ENCODE data around the gene YIPF2. TPM values are rescaled to one million over a fixed set of nuclear protein-coding genes. Genes with fewer than 3 reads are reported as not detected.

YIPF2 gene
- total RNA-seq, 1 experiment from 2014 or later, result 65.5 TPM

DNA sequence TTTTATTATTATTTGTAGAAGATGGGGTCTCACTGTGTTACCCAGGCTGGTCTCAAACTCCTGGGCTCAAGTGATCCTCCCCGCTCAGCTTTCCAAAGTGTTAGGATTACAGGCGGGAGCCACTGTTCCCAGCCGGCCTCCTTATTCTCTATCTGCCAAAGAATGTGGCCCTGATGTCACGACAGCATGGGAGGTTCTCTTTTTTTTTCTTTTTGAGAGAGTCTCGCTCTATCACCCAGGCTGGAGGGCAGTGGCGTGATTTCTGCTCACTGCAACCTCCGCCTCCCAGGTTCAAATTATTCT, 33.6 kb downstream of the YIPF2 start:
- no peak for DNase-seq (ENCODE audit: unreplicated experiment)
- H3K36me3 Mint-ChIP-seq (ENCODE audit: insufficient read depth, unreplicated experiment), result peaks cover 7% of the 10 kb centered on the region
- no peak overlapping the region for H3K27ac Mint-ChIP-seq (ENCODE audit: low read depth, unreplicated experiment)
- ChIA-PET CTCF (interaction anchor here (1.2 to 2.0 kb wide), 2 partner anchors 22 to 30 kb away, joined by 5 to 7 read pairs; no protein-coding TSS in a partner anchor), POLR2A (no interaction called here)
- BruUV-seq (replicated peaks), result no TSS peak
- H3K4me3 Mint-ChIP-seq (ENCODE audit: unreplicated experiment), result no peak overlapping the region
- H3K27me3 Mint-ChIP-seq (ENCODE audit: insufficient read depth, unreplicated experiment), result no peaks in the 10 kb centered on the region
- TF ChIP-seq, protein P1, sequence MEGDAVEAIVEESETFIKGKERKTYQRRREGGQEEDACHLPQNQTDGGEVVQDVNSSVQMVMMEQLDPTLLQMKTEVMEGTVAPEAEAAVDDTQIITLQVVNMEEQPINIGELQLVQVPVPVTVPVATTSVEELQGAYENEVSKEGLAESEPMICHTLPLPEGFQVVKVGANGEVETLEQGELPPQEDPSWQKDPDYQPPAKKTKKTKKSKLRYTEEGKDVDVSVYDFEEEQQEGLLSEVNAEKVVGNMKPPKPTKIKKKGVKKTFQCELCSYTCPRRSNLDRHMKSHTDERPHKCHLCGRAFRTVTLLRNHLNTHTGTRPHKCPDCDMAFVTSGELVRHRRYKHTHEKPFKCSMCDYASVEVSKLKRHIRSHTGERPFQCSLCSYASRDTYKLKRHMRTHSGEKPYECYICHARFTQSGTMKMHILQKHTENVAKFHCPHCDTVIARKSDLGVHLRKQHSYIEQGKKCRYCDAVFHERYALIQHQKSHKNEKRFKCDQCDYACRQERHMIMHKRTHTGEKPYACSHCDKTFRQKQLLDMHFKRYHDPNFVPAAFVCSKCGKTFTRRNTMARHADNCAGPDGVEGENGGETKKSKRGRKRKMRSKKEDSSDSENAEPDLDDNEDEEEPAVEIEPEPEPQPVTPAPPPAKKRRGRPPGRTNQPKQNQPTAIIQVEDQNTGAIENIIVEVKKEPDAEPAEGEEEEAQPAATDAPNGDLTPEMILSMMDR (IDR thresholded peaks at IDR 0.05; ENCODE audit: unreplicated experiment), result no peak
- peaks cover 18% of the 10 kb centered on the region for H3K4me1 Mint-ChIP-seq (ENCODE audit: insufficient read depth, unreplicated experiment)
- no peaks in the 10 kb centered on the region for H3K9me3 Mint-ChIP-seq (ENCODE audit: unreplicated experiment)
- intact Hi-C loops (cut with micrococcal nuclease), result no loop called here

DNA sequence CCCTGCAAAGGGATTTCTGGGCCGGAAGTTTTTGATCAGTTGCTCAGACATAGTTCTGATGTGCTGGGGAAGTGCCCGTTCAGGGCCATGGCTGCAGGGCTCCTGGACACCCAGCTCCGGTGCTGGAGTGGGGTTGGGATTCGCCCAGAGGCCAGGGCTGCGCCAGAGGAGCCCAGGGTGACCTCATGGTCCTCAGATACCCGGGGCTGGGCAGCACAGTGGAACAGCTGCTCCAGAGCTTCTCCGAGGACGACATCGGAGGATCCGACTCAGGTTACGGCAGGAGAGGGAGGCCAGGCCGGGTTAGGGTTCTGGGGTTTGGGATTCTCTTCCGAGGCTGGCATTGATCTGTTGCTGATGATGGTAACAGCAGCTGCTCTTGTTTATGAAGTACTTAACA, 36.2 kb downstream of the YIPF2 start:
- POLR2A ChIA-PET, result no interaction called here
- no peak overlapping the region for H3K4me3 Mint-ChIP-seq (ENCODE audit: unreplicated experiment)
- CTCF ChIA-PET, result interaction anchor here (0.9 to 1.0 kb wide), 2 partner anchors 20 to 45 kb away, joined by 4 to 8 read pairs; no protein-coding TSS in a partner anchor
- TF ChIP-seq, protein P1 (IDR thresholded peaks at IDR 0.05; ENCODE audit: unreplicated experiment), result no peak
- no peak overlapping the region for H3K27ac Mint-ChIP-seq (ENCODE audit: low read depth, unreplicated experiment)
- no peaks in the 10 kb centered on the region for H3K36me3 Mint-ChIP-seq (ENCODE audit: insufficient read depth, unreplicated experiment)
- no TSS peak for BruUV-seq (replicated peaks)
- DNase-seq (ENCODE audit: unreplicated experiment), result no peak
- no peaks in the 10 kb centered on the region for H3K9me3 Mint-ChIP-seq (ENCODE audit: unreplicated experiment)
- intact Hi-C loops (cut with micrococcal nuclease), result no loop called here
- H3K4me1 Mint-ChIP-seq (ENCODE audit: insufficient read depth, unreplicated experiment), result peaks cover 14% of the 10 kb centered on the region
- H3K27me3 Mint-ChIP-seq (ENCODE audit: insufficient read depth, unreplicated experiment), result no peaks in the 10 kb centered on the region

DNA sequence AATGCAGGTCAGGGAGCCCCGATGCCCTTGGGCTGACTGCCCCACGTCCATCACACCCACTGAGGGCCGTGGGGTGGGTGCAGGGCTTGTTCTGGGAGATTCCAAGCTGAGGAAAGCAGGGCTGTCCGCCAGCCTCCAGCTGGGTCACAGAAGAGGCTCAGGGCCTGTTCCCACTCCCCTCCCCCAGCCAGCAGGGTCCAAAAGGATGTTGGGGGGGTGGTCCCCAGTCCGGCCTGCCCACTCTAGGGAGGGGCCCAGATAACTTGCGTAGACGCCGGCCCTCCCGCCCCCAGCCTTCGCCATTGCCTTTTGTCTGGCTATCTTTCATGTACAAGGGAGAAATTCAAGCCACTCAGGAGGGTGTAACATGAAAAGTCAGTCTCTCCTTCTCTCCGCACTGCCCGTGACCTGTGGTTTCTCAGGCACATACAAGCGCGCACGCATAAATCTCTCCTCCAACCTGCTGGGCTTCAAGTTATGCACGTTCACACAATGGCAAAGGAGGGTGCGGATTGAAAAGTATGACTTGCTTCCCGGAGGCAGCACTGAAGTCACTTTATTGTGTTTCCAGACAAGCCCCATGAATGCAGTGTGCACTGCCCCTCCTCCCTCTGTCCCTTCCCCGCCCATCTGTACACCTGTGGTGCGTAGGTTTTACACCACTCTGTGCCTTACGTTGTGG, 36.9 kb downstream of the YIPF2 start:
- no peaks in the 10 kb centered on the region for H3K36me3 Mint-ChIP-seq (ENCODE audit: insufficient read depth, unreplicated experiment)
- peaks cover 17% of the 10 kb centered on the region for H3K4me1 Mint-ChIP-seq (ENCODE audit: insufficient read depth, unreplicated experiment)
- TF ChIP-seq, protein P1 (IDR thresholded peaks at IDR 0.05; ENCODE audit: unreplicated experiment), result no peak
- DNase-seq (ENCODE audit: unreplicated experiment), result no peak
- ChIA-PET POLR2A (no interaction called here), CTCF (interaction anchor here (0.9 kb wide), 1 partner anchor 46 kb away, joined by 4 read pairs; no protein-coding TSS in a partner anchor)
- no TSS peak for BruUV-seq (replicated peaks)
- H3K27ac Mint-ChIP-seq (ENCODE audit: low read depth, unreplicated experiment), result no peak overlapping the region
- H3K9me3 Mint-ChIP-seq (ENCODE audit: unreplicated experiment), result no peaks in the 10 kb centered on the region
- H3K27me3 Mint-ChIP-seq (ENCODE audit: insufficient read depth, unreplicated experiment), result no peaks in the 10 kb centered on the region
- H3K4me3 Mint-ChIP-seq (ENCODE audit: unreplicated experiment), result no peak overlapping the region
- intact Hi-C loops (cut with micrococcal nuclease), result no loop called here

DNA sequence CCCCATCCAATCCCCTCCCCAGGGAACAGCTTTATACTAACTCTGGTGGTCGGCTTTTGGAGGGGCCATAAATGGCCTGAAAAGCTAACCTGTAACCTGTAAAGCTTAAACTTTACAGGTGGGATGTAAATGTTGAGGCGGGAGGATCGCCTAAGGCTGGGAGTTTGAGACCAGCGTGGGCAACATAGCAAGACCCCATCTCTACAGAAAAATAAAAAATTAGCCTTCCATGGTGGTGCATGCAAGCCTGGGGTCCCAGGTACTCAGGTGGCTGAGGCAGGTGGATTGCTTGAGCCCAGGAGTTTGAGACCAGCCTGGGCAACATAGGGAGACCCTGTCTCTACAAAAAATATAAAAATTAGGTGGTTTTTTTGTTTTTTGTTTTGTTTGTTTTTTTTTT, 38.6 kb downstream of the YIPF2 start:
- CTCF ChIA-PET, result interaction anchor here (1.6 kb wide), 1 partner anchor 17 kb away, joined by 6 read pairs; no protein-coding TSS in a partner anchor
- Mint-ChIP-seq H3K27me3 (ENCODE audit: insufficient read depth, unreplicated experiment) (no peaks in the 10 kb centered on the region), H3K9me3 (ENCODE audit: unreplicated experiment) (no peaks in the 10 kb centered on the region), H3K4me3 (ENCODE audit: unreplicated experiment) (no peak overlapping the region), H3K27ac (ENCODE audit: low read depth, unreplicated experiment) (no peak overlapping the region), H3K4me1 (ENCODE audit: insufficient read depth, unreplicated experiment) (peaks cover 17% of the 10 kb centered on the region), H3K36me3 (ENCODE audit: insufficient read depth, unreplicated experiment) (no peaks in the 10 kb centered on the region)
- no TSS peak for BruUV-seq (replicated peaks)
- DNase-seq (ENCODE audit: unreplicated experiment), result no peak
- POLR2A ChIA-PET, result no interaction called here
- intact Hi-C loops (cut with micrococcal nuclease), result no loop called here
- TF ChIP-seq, protein P1 (IDR thresholded peaks at IDR 0.05; ENCODE audit: unreplicated experiment), result no peak

All from MCF 10A (cell line).